HG03064 (cell line): ENCODE measurements around the gene TMPRSS2.
"Not testable (repeated sequence)": the region's sequence is repeated elsewhere in the genome, so short reads cannot be mapped to it uniquely, and the experiment has no call there.

Source experiments
- ATAC-seq: cut with Tn5 transposase; IDR thresholded peaks from one replicate; pipeline ENCODE4 v1.9.1; 2021; ENCODE audit warnings: low read depth; ENCODE audit not compliant: unreplicated experiment

Gene TMPRSS2

GRCh38 chr21:41429305-41429704 lies 78.7 kb downstream of the TMPRSS2 start:
- no peak for ATAC-seq

GRCh38 chr21:41428847-41429246 lies 79.1 kb downstream of the TMPRSS2 start:
- ATAC-seq: no peak

GRCh38 chr21:41428311-41428710 lies 79.6 kb downstream of the TMPRSS2 start:
- no peak for ATAC-seq

- ATAC-seq: no peak
These were observed 80.4 kb downstream of the TMPRSS2 start for GRCh38 chr21:41427556-41427955.

GRCh38 chr21:41426676-41427404 lies 81.1 kb downstream of the TMPRSS2 start:
- no peak for ATAC-seq

- ATAC-seq: peak; percentile 78
These were observed 81.8 kb downstream of the TMPRSS2 start, which contains the start of gene MX1 for GRCh38 chr21:41425954-41426675. MX1 (plus strand) TSS chr21:41426239; CDS start chr21:41432071, 5,832 bp downstream.

GRCh38 chr21:41425588-41425953 lies 82.4 kb downstream of the TMPRSS2 start:
- ATAC-seq: peak; percentile 5

GRCh38 chr21:41423305-41423636 lies 84.7 kb downstream of the TMPRSS2 start:
- not testable (repeated sequence) for ATAC-seq

- ATAC-seq: no peak
These were observed 85.2 kb downstream of the TMPRSS2 start for GRCh38 chr21:41422546-41423304.

GRCh38 chr21:41420998-41421397 lies 87.0 kb downstream of the TMPRSS2 start:
- ATAC-seq: not testable (repeated sequence)

GRCh38 chr21:41419921-41420862 lies 87.8 kb downstream of the TMPRSS2 start:
- ATAC-seq: peak; percentile 78

GRCh38 chr21:41418956-41419680 lies 88.8 kb downstream of the TMPRSS2 start:
- ATAC-seq: no peak

- ATAC-seq: no peak
These were observed 89.6 kb downstream of the TMPRSS2 start for GRCh38 chr21:41418393-41418792.

GRCh38 chr21:41417505-41417904 lies 90.5 kb downstream of the TMPRSS2 start:
- not testable (repeated sequence) for ATAC-seq
